HK-2 (cell line): Measurements from ENCODE around the gene TIAM2.
"Not testable (repeated sequence)": the region's sequence is repeated elsewhere in the genome, so short reads cannot be mapped to it uniquely, and the experiment has no call there.

Experiments used
- DNase-seq: peaks from one replicate; pipeline ENCODE4 v3.0.0-alpha.2; 2018; ENCODE audit not compliant: unreplicated experiment

The TIAM2 gene

GRCh38 chr6:155197932-155198331 lies 202.8 kb downstream of the TIAM2 start:
- DNase-seq, result no peak

- no peak for DNase-seq
Observed at GRCh38 chr6:155200012-155200411, 204.9 kb downstream of the TIAM2 start.

DNA sequence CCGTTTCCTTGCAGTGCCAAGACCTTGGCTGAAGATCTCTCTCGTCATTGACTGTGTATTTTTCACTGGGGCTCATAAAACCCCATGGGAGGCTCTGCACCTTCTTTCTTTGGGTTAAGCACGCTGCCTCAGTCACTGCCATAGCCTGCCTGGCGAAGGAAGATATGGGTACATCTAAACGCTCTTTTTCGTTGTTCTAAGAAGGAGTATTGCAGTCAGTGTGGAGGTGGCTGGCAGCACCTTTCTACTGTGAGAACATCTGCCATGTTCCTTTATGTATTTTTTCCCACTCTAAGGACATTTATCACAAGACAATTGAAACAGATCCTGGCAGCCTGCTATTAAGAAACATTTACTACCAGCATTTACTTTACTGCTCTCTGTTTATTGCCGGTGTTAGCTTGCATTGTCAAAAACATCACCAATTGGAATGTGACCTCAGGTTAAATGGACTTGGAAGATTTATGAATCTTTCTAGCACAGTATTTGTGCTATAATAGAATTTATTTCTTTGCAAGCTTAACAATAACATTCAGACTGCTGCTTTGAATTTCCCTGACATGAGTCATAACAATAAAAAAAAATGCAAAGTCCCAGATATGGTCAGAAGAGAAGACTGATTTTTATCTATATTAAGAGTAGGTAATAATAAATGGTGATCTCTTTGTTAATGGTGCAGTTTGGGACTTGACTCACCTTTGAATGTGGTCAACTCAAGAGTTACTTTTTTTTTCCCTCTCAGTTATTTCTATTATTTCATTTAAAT lies 206.5 kb downstream of the TIAM2 start:
- no peak for DNase-seq

GRCh38 chr6:155207223-155207622 lies 212.1 kb downstream of the TIAM2 start:
- no peak for DNase-seq

- DNase-seq, result no peak
Observed at GRCh38 chr6:155212106-155212505, 217.0 kb downstream of the TIAM2 start.

GRCh38 chr6:155212616-155213380 lies 217.7 kb downstream of the TIAM2 start:
- DNase-seq, result no peak

- DNase-seq, result no peak
Observed at GRCh38 chr6:155213611-155214372, 218.7 kb downstream of the TIAM2 start.

- DNase-seq, result no peak
Observed at GRCh38 chr6:155215906-155216305, 220.8 kb downstream of the TIAM2 start.

GRCh38 chr6:155216312-155217046 lies 221.4 kb downstream of the TIAM2 start:
- DNase-seq, result no peak

GRCh38 chr6:155218711-155219110 lies 223.6 kb downstream of the TIAM2 start:
- DNase-seq, result not testable (repeated sequence)

DNA sequence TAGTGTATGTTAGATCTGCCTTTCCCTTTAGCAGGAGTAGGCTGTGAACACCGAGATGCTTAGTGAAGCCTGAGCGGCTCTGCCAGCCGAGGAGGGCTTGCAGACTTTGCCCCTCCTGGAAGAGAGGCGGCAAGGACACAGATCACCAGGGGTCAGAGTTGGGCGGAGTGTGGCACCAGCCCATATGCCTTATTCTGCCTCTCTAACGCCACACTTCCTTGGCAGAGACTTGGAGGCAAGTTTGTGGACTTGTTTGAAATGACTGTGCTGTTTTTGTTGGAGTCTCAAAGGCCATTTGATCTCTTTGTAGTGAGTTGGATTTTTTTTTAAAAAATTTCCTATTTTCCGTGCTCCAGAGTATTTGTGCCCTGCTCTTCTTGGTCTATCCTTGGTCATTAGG lies 224.2 kb downstream of the TIAM2 start:
- DNase-seq, result no peak

DNA sequence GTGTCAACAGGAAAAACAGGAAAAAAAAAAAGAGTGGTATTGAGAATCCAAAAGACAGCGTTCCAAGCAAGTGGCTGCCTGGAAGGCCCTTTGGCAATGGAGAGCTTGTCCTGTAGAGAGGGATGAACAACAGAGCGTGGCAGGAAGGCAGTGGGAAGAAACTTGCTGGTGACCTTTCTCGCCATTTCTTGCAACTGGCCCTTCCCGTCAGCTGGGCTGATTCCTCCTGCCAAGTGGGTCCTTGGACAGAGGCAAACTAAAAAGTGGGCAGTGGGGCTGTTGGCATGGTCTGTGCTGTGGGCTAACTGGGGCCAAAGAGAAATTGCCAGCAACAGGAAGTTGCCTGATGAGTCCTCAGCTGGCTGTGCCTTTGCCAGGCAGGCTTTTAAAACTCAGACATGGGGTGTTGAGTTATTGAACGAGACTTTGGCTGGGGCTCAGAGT lies 224.8 kb downstream of the TIAM2 start:
- no peak for DNase-seq

DNA sequence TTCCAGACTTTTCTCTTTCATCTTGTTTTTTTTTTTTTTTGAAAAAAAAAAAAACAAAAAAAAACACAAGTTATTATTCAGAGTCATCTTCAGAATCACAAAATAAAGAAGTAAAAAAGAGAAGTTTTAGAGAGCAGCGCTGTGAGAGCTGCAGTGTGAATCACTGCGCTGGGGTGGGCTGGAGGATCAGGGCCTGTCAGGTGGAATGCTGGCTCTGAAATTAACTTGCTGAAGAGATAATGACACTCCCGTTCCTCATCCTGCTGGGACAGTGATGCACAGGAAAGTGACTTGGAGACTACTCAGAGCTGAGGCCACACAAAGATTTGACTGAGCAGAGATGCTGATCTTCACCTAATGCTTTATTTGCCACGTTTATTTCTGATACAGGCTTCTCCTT lies 226.0 kb downstream of the TIAM2 start:
- no peak for DNase-seq

DNA sequence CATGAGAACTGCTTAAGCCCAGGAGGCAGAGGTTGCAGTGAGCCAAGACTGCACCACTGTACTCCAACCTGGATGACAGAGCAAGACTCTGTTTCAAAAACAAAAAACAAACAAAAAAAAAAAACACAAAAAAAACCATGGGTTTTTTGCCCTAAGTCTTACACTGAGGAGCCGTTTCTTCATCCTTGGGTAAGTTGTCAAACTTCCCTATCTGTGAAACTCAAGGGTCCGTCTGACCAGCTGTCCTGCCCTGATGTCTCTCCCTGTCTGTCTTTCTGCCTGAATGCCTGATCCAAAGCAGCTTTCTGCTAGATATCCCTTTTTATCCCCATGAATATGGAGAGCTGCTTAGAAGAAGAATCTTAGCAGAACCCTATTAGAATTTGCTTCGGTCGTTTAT lies 227.4 kb downstream of the TIAM2 start:
- no peak for DNase-seq

DNA sequence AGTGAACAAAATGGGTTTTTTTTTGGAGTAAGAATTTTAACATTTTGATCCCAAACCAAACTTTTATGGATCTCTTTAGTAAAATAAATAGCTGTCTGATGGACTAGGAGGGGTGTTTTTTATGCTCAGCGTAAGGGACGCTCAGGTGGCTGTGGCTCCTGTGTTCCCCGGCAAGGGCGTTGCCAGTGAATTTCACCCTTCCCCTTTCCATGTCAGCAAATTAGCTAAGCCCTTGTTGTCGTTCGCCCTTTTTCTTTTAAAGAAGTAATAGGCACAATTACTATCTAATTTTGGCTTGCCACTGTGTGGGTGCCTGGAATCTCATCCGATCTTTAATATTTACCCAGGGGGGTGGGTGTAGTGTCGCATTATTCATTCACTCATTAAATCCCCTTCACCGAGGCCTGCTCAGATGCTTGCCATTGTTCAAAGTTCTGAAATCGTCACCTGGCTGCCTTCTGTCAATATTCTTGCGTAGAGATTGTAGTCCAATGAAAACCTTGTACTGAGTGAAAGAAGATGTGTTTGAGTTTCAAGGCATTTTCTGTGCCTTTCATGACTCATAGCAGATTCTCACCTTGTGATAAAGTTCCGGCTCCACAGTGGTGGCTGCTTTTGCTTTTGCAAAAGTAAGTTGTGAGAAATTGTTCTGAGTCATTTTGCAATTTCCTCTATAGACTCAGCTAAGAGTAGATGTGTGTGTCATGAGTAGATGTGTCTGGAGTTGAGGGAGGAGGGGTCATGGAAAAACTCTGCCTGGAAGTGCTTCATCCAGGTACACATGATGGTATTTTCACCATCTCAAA lies 228.7 kb downstream of the TIAM2 start:
- DNase-seq, result peak; percentile 40

DNA sequence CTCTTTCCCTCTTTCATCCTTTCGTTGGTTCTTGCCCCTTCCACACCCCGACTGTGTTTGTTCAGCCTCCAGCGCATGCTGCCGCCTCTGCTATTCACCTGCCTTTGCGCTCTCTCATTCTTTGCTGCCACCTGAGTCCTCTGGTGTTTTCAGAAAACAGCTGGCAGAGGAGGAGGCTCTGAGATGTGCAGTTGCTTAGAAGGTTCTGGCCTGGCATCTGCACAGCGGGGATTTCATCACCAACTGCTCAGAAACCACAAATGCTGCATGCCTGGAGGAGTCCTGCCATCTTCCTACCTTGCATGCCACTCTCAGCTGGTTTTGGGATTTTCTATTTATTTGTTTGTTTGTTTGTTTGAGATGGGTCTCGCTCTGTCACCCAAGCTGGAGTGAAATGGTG lies 229.5 kb downstream of the TIAM2 start:
- no peak for DNase-seq

DNA sequence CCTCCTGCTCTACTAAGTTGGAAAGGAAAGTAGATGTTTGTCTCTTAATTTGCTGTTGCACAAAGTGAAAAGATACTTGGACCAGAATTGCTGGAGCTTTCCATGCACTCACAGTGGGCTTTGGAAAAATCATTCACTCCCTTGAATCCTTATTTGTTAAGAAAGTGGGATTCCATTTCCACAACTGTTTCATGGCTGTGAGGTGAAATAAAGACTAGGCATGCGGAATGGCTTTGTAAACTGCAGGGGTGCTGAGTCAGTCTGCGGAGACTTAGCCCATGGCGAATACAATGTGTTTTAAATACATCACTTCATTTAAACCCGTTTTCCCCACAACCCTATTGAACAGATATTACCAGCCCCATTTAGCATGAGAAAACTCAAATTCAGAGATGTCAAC lies 231.9 kb downstream of the TIAM2 start:
- no peak for DNase-seq

DNA sequence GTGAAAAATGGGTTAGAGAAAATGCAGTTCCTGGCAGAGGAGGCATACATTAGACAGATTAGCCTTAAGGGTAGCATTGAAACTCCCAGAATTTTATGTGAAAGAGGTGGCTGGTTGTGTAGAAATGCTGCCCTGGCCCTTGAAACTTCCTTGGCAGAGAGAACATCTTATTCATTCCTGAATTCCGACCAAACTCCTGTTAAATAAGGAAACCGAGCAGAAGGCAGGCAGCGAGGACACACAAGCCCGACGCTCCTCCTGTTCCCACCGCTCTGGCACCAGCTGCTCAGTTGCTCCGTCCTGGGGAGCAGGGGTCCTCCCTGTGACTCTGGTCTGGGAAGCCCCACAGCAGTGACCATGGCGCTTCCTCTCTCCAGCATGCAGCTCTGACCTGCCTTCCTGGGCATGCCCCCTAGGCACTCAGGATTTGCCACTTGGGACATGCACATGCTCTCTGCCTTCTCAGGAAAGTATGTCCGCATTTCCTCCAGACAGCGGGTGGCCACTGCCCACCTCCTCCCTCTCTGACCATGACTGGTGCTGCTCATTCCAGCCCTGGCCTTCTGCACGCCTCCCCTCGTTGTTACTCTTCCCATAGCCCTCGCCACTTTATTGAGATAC lies 233.5 kb downstream of the TIAM2 start:
- DNase-seq, result no peak

GRCh38 chr6:155230975-155231374 lies 235.9 kb downstream of the TIAM2 start:
- not testable (repeated sequence) for DNase-seq

DNA sequence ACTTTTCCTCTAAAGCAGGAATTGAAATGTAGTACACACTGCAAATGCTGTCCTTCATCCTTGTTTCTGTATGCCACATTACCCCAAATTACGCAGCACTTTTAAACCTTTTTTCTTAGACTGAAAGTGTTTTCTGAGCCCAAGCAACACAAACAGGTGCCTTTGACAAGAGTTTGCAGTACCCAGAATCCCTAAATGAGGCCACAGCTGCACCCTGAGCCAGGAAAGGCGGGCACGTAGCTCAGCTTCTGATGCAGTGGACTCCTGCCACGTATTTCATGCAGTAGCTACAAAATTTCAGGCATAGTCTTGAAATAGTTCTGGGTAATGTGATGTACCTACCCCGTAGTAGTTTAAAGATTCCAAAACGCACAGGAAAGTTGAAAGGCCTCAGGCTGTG lies 237.7 kb downstream of the TIAM2 start:
- DNase-seq, result no peak
